Neural progenitor cell (in vitro differentiated cells): ENCODE data around the gene SLC22A5.

ENCODE experiments used
- CTCF ChIP-seq: fragments of 200-600 bp; sonication (generic); IDR thresholded peaks from 2 replicates; pipeline ENCODE4 v1.5.1; 2017; ENCODE audit warnings: antibody characterized with exemption, mild to moderate bottlenecking
- EZH2 ChIP-seq: fragments of 200-600 bp; sonication (generic); IDR thresholded peaks from 2 replicates; pipeline ENCODE4 v1.6.1; 2017; ENCODE audit warnings: antibody characterized with exemption, mild to moderate bottlenecking, moderate library complexity

- no peak for TF ChIP-seq CTCF
- TF ChIP-seq EZH2, result no peak
These were observed 45.3 kb downstream of the SLC22A5 start for GRCh38 chr5:132414634-132415378.
